Brain microvascular endothelial cell (primary cell): ENCODE data around the gene MACROD2.
A peak's percentile ranks its signal among the peaks of the same experiment; 100 is the strongest.

Source experiments
- DNase-seq: peaks from one replicate; pipeline ENCODE4 v3.0.0-alpha.2; 2020
- H3K27ac ChIP-seq: fragments of 250-450 bp; sonication (Bioruptor Pico); 2 replicates; pipeline ENCODE4 v1.5.1; 2020; ENCODE audit warnings: mild to moderate bottlenecking, moderate library complexity
- H3K27me3 ChIP-seq: fragments of 250-450 bp; sonication (Bioruptor Pico); replicated peaks from 2 replicates; pipeline ENCODE4 v1.5.1; 2020; ENCODE audit warnings: mild to moderate bottlenecking
- H3K36me3 ChIP-seq: fragments of 250-450 bp; sonication (Bioruptor Pico); replicated peaks from 2 replicates; pipeline ENCODE4 v1.5.1; 2020; ENCODE audit warnings: mild to moderate bottlenecking
- H3K4me3 ChIP-seq: 2 replicates; pipeline ENCODE4 v1.5.1; 2011; ENCODE audit warnings: low read depth, mild to moderate bottlenecking, control low read depth, low read length, moderate library complexity
- CTCF ChIP-seq: IDR thresholded peaks from 2 replicates; pipeline ENCODE4 v1.5.1; 2011; ENCODE audit warnings: low read depth, mild to moderate bottlenecking, moderate library complexity, low read length, control low read depth, inconsistent platforms; ENCODE audit errors: missing control alignments
- in situ Hi-C: cut with HindIII; loops from 2 replicates; pipeline ENCODE4 v1.10.0; 2017; ENCODE audit warnings: low sequenced_read_pairs, low pct_ligation_motif_present

Gene MACROD2

GRCh38 chr20:14948416-14948815 lies 953.1 kb downstream of the MACROD2 start:
- in situ Hi-C loops, result no loop called here
- DNase-seq, result no peak
- H3K4me3 ChIP-seq, result no peak overlapping the region
- no peaks in the 10 kb centered on the region for H3K27me3 ChIP-seq
- peak; percentile 42 for TF ChIP-seq CTCF
- no peaks in the 10 kb centered on the region for H3K36me3 ChIP-seq
- no peak overlapping the region for H3K27ac ChIP-seq

GRCh38 chr20:14950633-14951032 lies 955.3 kb downstream of the MACROD2 start:
- H3K27me3 ChIP-seq, result no peaks in the 10 kb centered on the region
- H3K27ac ChIP-seq, result no peak overlapping the region
- in situ Hi-C loops, result no loop called here
- no peak overlapping the region for H3K4me3 ChIP-seq
- no peaks in the 10 kb centered on the region for H3K36me3 ChIP-seq
- DNase-seq, result no peak
- no peak for TF ChIP-seq CTCF

- Histone ChIP-seq H3K27me3 (no peaks in the 10 kb centered on the region), H3K4me3 (no peak overlapping the region), H3K27ac (no peak overlapping the region), H3K36me3 (no peaks in the 10 kb centered on the region)
- no peak for DNase-seq
- TF ChIP-seq CTCF, result no peak
- in situ Hi-C loops, result no loop called here
These were observed 955.8 kb downstream of the MACROD2 start for GRCh38 chr20:14951105-14951504.

GRCh38 chr20:14951707-14952418 lies 956.5 kb downstream of the MACROD2 start:
- H3K36me3 ChIP-seq, result no peaks in the 10 kb centered on the region
- H3K27ac ChIP-seq, result no peak overlapping the region
- in situ Hi-C loops, result no loop called here
- no peak overlapping the region for H3K4me3 ChIP-seq
- no peak for TF ChIP-seq CTCF
- DNase-seq, result peak; percentile 13
- H3K27me3 ChIP-seq, result no peaks in the 10 kb centered on the region

GRCh38 chr20:14953736-14954135 lies 958.4 kb downstream of the MACROD2 start:
- no peak overlapping the region for H3K27ac ChIP-seq
- no peaks in the 10 kb centered on the region for H3K27me3 ChIP-seq
- H3K36me3 ChIP-seq, result no peaks in the 10 kb centered on the region
- TF ChIP-seq CTCF, result no peak
- in situ Hi-C loops, result no loop called here
- no peak for DNase-seq
- H3K4me3 ChIP-seq, result no peak overlapping the region

GRCh38 chr20:14955399-14955798 lies 960.1 kb downstream of the MACROD2 start:
- Histone ChIP-seq H3K36me3 (no peaks in the 10 kb centered on the region), H3K4me3 (no peak overlapping the region), H3K27ac (no peak overlapping the region), H3K27me3 (no peaks in the 10 kb centered on the region)
- in situ Hi-C loops, result no loop called here
- no peak for DNase-seq
- TF ChIP-seq CTCF, result no peak
